WTC11 (cell line): ENCODE data around the gene ATP5ME. TPM values are rescaled to one million over a fixed set of nuclear protein-coding genes. Genes with fewer than 3 reads are reported as not detected.

Source experiments
- ATAC-seq: fragments of 200-7000 bp; cut with Tn5 transposase; 2 replicates; pipeline ENCODE4 v1.10.0; 2021; ENCODE audit warnings: mild to moderate bottlenecking, moderate library complexity
- CTCF ChIA-PET: fragments of 300-600 bp; sonication (Branson Sonifier 250); formaldehyde crosslinking; loops from one replicate; lab custom pipeline; 2021; ENCODE audit warnings: antibody characterized with exemption; lab: Charles Lee
- POLR2A ChIA-PET: fragments of 350-600 bp; sonication (Branson Sonifier 250); formaldehyde crosslinking; loops from one replicate; lab custom pipeline; 2021; ENCODE audit warnings: antibody characterized with exemption; lab: Charles Lee
- DNase-seq: peaks from one replicate; pipeline ENCODE4 v3.0.0; 2021; ENCODE audit warnings: low spot score
- H3K27ac Mint-ChIP-seq: 2 replicates; pipeline ENCODE4 v1.8.0; 2021; ENCODE audit warnings: mixed read lengths
- H3K27me3 Mint-ChIP-seq: 2 replicates; pipeline ENCODE4 v1.8.0; 2021; ENCODE audit warnings: low read depth, mild to moderate bottlenecking, moderate library complexity, mixed read lengths
- H3K36me3 Mint-ChIP-seq: 2 replicates; pipeline ENCODE4 v1.8.0; 2021; ENCODE audit warnings: mixed read lengths
- H3K4me1 Mint-ChIP-seq: 2 replicates; pipeline ENCODE4 v1.8.0; 2022; ENCODE audit warnings: mixed read lengths
- H3K4me3 Mint-ChIP-seq: 2 replicates; pipeline ENCODE4 v1.8.0; 2021; ENCODE audit warnings: mild to moderate bottlenecking, moderate library complexity, mixed read lengths
- H3K9me3 Mint-ChIP-seq: 2 replicates; pipeline ENCODE4 v1.8.0; 2021; ENCODE audit warnings: mixed read lengths
- CBFB ChIP-seq: sonication (generic); formaldehyde crosslinking; IDR thresholded peaks from 2 replicates; pipeline ENCODE4 v1.8.1; 2022; ENCODE audit warnings: mild to moderate bottlenecking, low read depth, missing genetic modification reagents
- ESRRA ChIP-seq: sonication (generic); formaldehyde crosslinking; IDR thresholded peaks from 2 replicates; pipeline ENCODE4 v1.8.1; 2022; ENCODE audit warnings: mild to moderate bottlenecking, missing genetic modification reagents, borderline replicate concordance
- ETV6 ChIP-seq: sonication (generic); formaldehyde crosslinking; IDR thresholded peaks from 2 replicates; pipeline ENCODE4 v1.8.1; 2022; ENCODE audit warnings: mild to moderate bottlenecking, missing genetic modification reagents
- FOXJ3 ChIP-seq: sonication (generic); formaldehyde crosslinking; IDR thresholded peaks from 2 replicates; pipeline ENCODE4 v1.9.0; 2021; ENCODE audit warnings: missing genetic modification reagents, mild to moderate bottlenecking, borderline replicate concordance
- FOXK1 ChIP-seq: sonication (generic); formaldehyde crosslinking; IDR thresholded peaks from 2 replicates; pipeline ENCODE4 v1.8.0; 2022; ENCODE audit warnings: mild to moderate bottlenecking, moderate library complexity, missing genetic modification reagents
- JAZF1 ChIP-seq: fragments of 250-450 bp; sonication (Bioruptor Pico); IDR thresholded peaks from 2 replicates; pipeline ENCODE4 v1.9.0; 2021; ENCODE audit warnings: moderate library complexity, mild to moderate bottlenecking, inconsistent platforms
- NFATC4 ChIP-seq: fragments of 250-450 bp; sonication (Bioruptor Pico); IDR thresholded peaks from 2 replicates; pipeline ENCODE4 v1.9.0; 2021; ENCODE audit warnings: mild to moderate bottlenecking
- NFYB ChIP-seq: sonication (generic); formaldehyde crosslinking; conservative IDR thresholded peaks from 2 replicates; pipeline ENCODE4 v1.8.0; 2022; ENCODE audit warnings: low read depth, missing genetic modification reagents
- RELA ChIP-seq: sonication (generic); formaldehyde crosslinking; IDR thresholded peaks from 2 replicates; pipeline ENCODE4 v1.8.1; 2022; ENCODE audit warnings: missing genetic modification reagents, mild to moderate bottlenecking, borderline replicate concordance
- TCF7 ChIP-seq: sonication (generic); formaldehyde crosslinking; IDR thresholded peaks from 2 replicates; pipeline ENCODE4 v1.8.0; 2022; ENCODE audit warnings: mild to moderate bottlenecking, low read depth, missing genetic modification reagents, moderate library complexity
- ZBTB21 ChIP-seq: sonication (generic); formaldehyde crosslinking; IDR thresholded peaks from 2 replicates; pipeline ENCODE4 v1.8.1; 2023; ENCODE audit warnings: mild to moderate bottlenecking, missing genetic modification reagents, borderline replicate concordance
- ZNF219 ChIP-seq: sonication (generic); formaldehyde crosslinking; IDR thresholded peaks from 2 replicates; pipeline ENCODE4 v1.8.0; 2023; ENCODE audit warnings: missing genetic modification reagents, mild to moderate bottlenecking, borderline replicate concordance
- ZNF232 ChIP-seq: sonication (generic); formaldehyde crosslinking; IDR thresholded peaks from 2 replicates; pipeline ENCODE4 v1.8.0; 2022; ENCODE audit warnings: mild to moderate bottlenecking, missing genetic modification reagents
- ZNF423 ChIP-seq: fragments of 250-450 bp; sonication (Bioruptor Pico); IDR thresholded peaks from 2 replicates; pipeline ENCODE4 v2.1.2; 2022; ENCODE audit warnings: mild to moderate bottlenecking, moderate library complexity
- ZNF671 ChIP-seq: fragments of 250-450 bp; sonication (Bioruptor Pico); IDR thresholded peaks from 2 replicates; pipeline ENCODE4 v1.8.0; 2021; ENCODE audit warnings: mild to moderate bottlenecking
- total RNA-seq: library from RNA; stranded (reverse); gene quantifications from 3 replicates; pipeline ENCODE4 v1.2.3, GENCODE V29; 2021
- TF ChIP-seq, protein P1 (sequence below): fragments of 200-600 bp; IDR thresholded peaks from 2 replicates; pipeline ENCODE4 v1.8.0; 2022; ENCODE audit warnings: antibody characterized with exemption
- TF ChIP-seq, protein P2 (sequence below): fragments of 250-450 bp; sonication (Bioruptor Pico); IDR thresholded peaks from 2 replicates; pipeline ENCODE4 v1.9.0; 2021; ENCODE audit warnings: mild to moderate bottlenecking, borderline replicate concordance
- TF ChIP-seq, protein P3 (sequence below): sonication (generic); formaldehyde crosslinking; IDR thresholded peaks from 2 replicates; pipeline ENCODE4 v1.8.1; 2023; ENCODE audit warnings: mild to moderate bottlenecking, missing genetic modification reagents
- TF ChIP-seq, protein P4 (sequence below): sonication (generic); formaldehyde crosslinking; IDR thresholded peaks from 2 replicates; pipeline ENCODE4 v1.8.1; 2023; ENCODE audit warnings: mild to moderate bottlenecking, missing genetic modification reagents, borderline replicate concordance
- TF ChIP-seq, protein P5 (sequence below): sonication (generic); formaldehyde crosslinking; IDR thresholded peaks from 2 replicates; pipeline ENCODE4 v1.8.0; 2022; ENCODE audit warnings: mild to moderate bottlenecking, missing genetic modification reagents

ATP5ME gene
- total RNA-seq, 1 experiment from 2014 or later = 468 TPM

DNA sequence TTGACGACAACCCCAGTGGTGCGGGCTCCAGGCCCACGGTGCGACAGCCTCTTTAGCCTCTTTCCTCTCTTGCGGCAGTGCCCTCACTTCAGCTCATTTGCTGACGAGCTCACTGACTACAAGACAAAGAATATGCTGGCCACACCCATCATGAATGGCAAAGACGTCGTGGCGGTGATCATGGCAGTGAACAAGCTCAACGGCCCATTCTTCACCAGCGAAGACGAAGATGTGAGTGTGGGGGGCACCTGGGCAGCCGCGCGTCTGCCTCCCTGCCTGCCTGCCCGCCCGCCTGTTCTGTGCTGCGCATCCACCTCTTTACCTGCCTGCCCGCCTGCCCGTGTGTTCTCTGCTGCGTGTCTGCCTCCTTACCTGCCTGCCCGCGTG lies 39.5 kb downstream of the ATP5ME start (continued):
- TF ChIP-seq, protein P1, sequence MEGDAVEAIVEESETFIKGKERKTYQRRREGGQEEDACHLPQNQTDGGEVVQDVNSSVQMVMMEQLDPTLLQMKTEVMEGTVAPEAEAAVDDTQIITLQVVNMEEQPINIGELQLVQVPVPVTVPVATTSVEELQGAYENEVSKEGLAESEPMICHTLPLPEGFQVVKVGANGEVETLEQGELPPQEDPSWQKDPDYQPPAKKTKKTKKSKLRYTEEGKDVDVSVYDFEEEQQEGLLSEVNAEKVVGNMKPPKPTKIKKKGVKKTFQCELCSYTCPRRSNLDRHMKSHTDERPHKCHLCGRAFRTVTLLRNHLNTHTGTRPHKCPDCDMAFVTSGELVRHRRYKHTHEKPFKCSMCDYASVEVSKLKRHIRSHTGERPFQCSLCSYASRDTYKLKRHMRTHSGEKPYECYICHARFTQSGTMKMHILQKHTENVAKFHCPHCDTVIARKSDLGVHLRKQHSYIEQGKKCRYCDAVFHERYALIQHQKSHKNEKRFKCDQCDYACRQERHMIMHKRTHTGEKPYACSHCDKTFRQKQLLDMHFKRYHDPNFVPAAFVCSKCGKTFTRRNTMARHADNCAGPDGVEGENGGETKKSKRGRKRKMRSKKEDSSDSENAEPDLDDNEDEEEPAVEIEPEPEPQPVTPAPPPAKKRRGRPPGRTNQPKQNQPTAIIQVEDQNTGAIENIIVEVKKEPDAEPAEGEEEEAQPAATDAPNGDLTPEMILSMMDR = no peak
- TF ChIP-seq, protein P2, sequence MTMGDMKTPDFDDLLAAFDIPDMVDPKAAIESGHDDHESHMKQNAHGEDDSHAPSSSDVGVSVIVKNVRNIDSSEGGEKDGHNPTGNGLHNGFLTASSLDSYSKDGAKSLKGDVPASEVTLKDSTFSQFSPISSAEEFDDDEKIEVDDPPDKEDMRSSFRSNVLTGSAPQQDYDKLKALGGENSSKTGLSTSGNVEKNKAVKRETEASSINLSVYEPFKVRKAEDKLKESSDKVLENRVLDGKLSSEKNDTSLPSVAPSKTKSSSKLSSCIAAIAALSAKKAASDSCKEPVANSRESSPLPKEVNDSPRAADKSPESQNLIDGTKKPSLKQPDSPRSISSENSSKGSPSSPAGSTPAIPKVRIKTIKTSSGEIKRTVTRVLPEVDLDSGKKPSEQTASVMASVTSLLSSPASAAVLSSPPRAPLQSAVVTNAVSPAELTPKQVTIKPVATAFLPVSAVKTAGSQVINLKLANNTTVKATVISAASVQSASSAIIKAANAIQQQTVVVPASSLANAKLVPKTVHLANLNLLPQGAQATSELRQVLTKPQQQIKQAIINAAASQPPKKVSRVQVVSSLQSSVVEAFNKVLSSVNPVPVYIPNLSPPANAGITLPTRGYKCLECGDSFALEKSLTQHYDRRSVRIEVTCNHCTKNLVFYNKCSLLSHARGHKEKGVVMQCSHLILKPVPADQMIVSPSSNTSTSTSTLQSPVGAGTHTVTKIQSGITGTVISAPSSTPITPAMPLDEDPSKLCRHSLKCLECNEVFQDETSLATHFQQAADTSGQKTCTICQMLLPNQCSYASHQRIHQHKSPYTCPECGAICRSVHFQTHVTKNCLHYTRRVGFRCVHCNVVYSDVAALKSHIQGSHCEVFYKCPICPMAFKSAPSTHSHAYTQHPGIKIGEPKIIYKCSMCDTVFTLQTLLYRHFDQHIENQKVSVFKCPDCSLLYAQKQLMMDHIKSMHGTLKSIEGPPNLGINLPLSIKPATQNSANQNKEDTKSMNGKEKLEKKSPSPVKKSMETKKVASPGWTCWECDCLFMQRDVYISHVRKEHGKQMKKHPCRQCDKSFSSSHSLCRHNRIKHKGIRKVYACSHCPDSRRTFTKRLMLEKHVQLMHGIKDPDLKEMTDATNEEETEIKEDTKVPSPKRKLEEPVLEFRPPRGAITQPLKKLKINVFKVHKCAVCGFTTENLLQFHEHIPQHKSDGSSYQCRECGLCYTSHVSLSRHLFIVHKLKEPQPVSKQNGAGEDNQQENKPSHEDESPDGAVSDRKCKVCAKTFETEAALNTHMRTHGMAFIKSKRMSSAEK (CRISPR knock-in tag) = no peak
- no peak for TF ChIP-seq NFYB
- no peak for TF ChIP-seq NFATC4 (CRISPR knock-in tag)
- TF ChIP-seq ZNF232 = no peak
- no peak for TF ChIP-seq TCF7 (CRISPR knock-in tag)
- no peak for TF ChIP-seq RELA
- TF ChIP-seq, protein P3, sequence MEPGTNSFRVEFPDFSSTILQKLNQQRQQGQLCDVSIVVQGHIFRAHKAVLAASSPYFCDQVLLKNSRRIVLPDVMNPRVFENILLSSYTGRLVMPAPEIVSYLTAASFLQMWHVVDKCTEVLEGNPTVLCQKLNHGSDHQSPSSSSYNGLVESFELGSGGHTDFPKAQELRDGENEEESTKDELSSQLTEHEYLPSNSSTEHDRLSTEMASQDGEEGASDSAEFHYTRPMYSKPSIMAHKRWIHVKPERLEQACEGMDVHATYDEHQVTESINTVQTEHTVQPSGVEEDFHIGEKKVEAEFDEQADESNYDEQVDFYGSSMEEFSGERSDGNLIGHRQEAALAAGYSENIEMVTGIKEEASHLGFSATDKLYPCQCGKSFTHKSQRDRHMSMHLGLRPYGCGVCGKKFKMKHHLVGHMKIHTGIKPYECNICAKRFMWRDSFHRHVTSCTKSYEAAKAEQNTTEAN = no peak
- no peak for TF ChIP-seq FOXJ3 (CRISPR knock-in tag)
- TF ChIP-seq ZNF219 (CRISPR knock-in tag) = no peak

DNA sequence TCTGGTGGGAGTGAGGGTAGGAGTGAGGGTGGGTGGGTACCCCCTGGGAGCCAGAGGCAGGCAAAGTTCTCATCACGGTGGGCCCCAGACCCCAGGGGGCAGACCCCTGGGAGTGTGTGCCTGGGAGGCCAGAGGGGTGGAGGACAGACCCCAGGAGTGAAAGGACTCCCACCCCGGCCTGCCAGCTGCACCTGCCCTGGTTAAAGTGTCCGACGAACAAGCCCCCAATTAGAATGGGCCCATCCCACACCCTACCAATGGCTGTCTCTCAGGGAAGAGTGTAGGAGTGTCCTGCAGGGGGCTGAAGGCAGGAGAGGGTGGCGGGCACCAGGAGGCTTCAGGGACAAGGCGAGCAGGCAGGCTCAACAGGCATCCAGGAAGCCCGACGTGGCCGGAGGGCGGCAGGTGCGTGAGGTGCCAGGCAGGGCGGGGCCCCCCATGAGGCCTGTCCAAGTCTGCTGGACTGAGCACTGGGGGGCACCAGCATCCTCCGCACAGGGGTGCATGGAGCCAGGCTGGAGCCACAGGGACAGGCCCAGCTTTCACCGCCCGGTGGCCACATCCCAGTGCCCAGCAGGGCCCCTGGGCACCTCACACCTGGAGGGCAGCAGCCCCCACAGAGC lies 40.0 kb downstream of the ATP5ME start:
- DNase-seq (peak; percentile 9), ATAC-seq (peak; percentile 44; the same call in 1 of the 2 replicates)
- H3K36me3 Mint-ChIP-seq = peaks cover 6% of the 10 kb centered on the region; the same call in 1 of the 2 replicates
- peaks cover 22% of the 10 kb centered on the region for H3K9me3 Mint-ChIP-seq
- H3K27me3 Mint-ChIP-seq = peaks cover 7% of the 10 kb centered on the region
- no peaks in the 10 kb centered on the region for H3K4me1 Mint-ChIP-seq
- ChIA-PET POLR2A (no interaction called here), CTCF (interaction anchor here (0.6 kb wide), 1 partner anchor 28 kb away, joined by 3 read pairs; no protein-coding TSS in a partner anchor)
- H3K4me3 Mint-ChIP-seq = no peak overlapping the region
- no peak overlapping the region for H3K27ac Mint-ChIP-seq
- TF ChIP-seq, protein P4, sequence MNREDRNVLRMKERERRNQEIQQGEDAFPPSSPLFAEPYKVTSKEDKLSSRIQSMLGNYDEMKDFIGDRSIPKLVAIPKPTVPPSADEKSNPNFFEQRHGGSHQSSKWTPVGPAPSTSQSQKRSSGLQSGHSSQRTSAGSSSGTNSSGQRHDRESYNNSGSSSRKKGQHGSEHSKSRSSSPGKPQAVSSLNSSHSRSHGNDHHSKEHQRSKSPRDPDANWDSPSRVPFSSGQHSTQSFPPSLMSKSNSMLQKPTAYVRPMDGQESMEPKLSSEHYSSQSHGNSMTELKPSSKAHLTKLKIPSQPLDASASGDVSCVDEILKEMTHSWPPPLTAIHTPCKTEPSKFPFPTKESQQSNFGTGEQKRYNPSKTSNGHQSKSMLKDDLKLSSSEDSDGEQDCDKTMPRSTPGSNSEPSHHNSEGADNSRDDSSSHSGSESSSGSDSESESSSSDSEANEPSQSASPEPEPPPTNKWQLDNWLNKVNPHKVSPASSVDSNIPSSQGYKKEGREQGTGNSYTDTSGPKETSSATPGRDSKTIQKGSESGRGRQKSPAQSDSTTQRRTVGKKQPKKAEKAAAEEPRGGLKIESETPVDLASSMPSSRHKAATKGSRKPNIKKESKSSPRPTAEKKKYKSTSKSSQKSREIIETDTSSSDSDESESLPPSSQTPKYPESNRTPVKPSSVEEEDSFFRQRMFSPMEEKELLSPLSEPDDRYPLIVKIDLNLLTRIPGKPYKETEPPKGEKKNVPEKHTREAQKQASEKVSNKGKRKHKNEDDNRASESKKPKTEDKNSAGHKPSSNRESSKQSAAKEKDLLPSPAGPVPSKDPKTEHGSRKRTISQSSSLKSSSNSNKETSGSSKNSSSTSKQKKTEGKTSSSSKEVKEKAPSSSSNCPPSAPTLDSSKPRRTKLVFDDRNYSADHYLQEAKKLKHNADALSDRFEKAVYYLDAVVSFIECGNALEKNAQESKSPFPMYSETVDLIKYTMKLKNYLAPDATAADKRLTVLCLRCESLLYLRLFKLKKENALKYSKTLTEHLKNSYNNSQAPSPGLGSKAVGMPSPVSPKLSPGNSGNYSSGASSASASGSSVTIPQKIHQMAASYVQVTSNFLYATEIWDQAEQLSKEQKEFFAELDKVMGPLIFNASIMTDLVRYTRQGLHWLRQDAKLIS (CRISPR knock-in tag) = no peak
- TF ChIP-seq NFATC4 (CRISPR knock-in tag) = no peak
- TF ChIP-seq, protein P2 (CRISPR knock-in tag) = no peak
- TF ChIP-seq ETV6 (CRISPR knock-in tag) = no peak
- no peak for TF ChIP-seq ZNF671 (CRISPR knock-in tag)
- TF ChIP-seq ZBTB21 (CRISPR knock-in tag) = no peak
- TF ChIP-seq JAZF1 = no peak
- no peak for TF ChIP-seq CBFB (CRISPR knock-in tag)
- no peak for TF ChIP-seq ZNF423
- no peak for TF ChIP-seq FOXK1 (CRISPR knock-in tag)
- TF ChIP-seq RELA = no peak
- TF ChIP-seq, protein P5, sequence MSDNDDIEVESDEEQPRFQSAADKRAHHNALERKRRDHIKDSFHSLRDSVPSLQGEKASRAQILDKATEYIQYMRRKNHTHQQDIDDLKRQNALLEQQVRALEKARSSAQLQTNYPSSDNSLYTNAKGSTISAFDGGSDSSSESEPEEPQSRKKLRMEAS (CRISPR knock-in tag) = no peak
- TF ChIP-seq ESRRA (CRISPR knock-in tag) = no peak
